H9 (cell line): ENCODE results near the gene ADSS1. TPM values are rescaled to one million over a fixed set of nuclear protein-coding genes. Genes with fewer than 3 reads are reported as not detected.

Experiments used
- DNase-seq: peaks from one replicate; pipeline ENCODE4 v3.0.0-alpha.2; 2017
- H2AFZ ChIP-seq: one replicate; pipeline ENCODE4 v1.6.1; 2013; ENCODE audit warnings: mild to moderate bottlenecking, low read length, control low read depth, moderate library complexity
- H2AK5ac ChIP-seq: 2 replicates; pipeline ENCODE4 v1.6.1; 2013; ENCODE audit warnings: low read length, control low read depth, mixed read lengths; ENCODE audit not compliant: insufficient read length
- H2BK120ac ChIP-seq: one replicate; pipeline ENCODE4 v1.6.1; 2013; ENCODE audit warnings: low read depth, mild to moderate bottlenecking, low read length, control low read depth, inconsistent platforms; ENCODE audit not compliant: poor library complexity, severe bottlenecking
- H2BK12ac ChIP-seq: 2 replicates; pipeline ENCODE4 v1.6.1; 2013; ENCODE audit warnings: low read length, control low read depth, mixed read lengths, low read depth; ENCODE audit not compliant: insufficient read length
- H2BK15ac ChIP-seq: 2 replicates; pipeline ENCODE4 v1.6.1; 2013; ENCODE audit warnings: low read depth, low read length, control low read depth
- H2BK20ac ChIP-seq: one replicate; pipeline ENCODE4 v1.6.1; 2013; ENCODE audit warnings: low read depth, mild to moderate bottlenecking, low read length, control low read depth, inconsistent platforms; ENCODE audit not compliant: poor library complexity, severe bottlenecking
- H2BK5ac ChIP-seq: 2 replicates; pipeline ENCODE4 v1.6.1; 2013; ENCODE audit warnings: low read length, control low read depth, mixed read lengths; ENCODE audit not compliant: insufficient read length
- H3K14ac ChIP-seq: 2 replicates; pipeline ENCODE4 v1.6.1; 2013; ENCODE audit warnings: low read length, control low read depth; ENCODE audit not compliant: insufficient read depth
- H3K18ac ChIP-seq: 2 replicates; pipeline ENCODE4 v1.6.1; 2013; ENCODE audit warnings: low read depth, mild to moderate bottlenecking, mixed read lengths, low read length, control low read depth; ENCODE audit not compliant: insufficient read length
- H3K23ac ChIP-seq: 2 replicates; pipeline ENCODE4 v1.6.1; 2013; ENCODE audit warnings: low read length, control low read depth, mixed read lengths, low read depth; ENCODE audit not compliant: insufficient read length
- H3K23me2 ChIP-seq: 2 replicates; pipeline ENCODE4 v1.6.1; 2013; ENCODE audit warnings: low read depth, mild to moderate bottlenecking, mixed read lengths, low read length, control low read depth; ENCODE audit not compliant: insufficient read length, poor library complexity, severe bottlenecking
- H3K27ac ChIP-seq: 2 replicates; pipeline ENCODE4 v1.5.1; 2013; ENCODE audit warnings: low read length, control low read depth, mixed read lengths, low read depth; ENCODE audit not compliant: insufficient read length
- H3K27me3 ChIP-seq: 2 replicates; pipeline ENCODE4 v1.6.1; 2013; ENCODE audit warnings: low read length, control low read depth, inconsistent platforms; ENCODE audit not compliant: insufficient read depth
- H3K4ac ChIP-seq: 2 replicates; pipeline ENCODE4 v1.6.1; 2013; ENCODE audit warnings: low read depth, mild to moderate bottlenecking, control low read depth, inconsistent platforms, low read length, moderate library complexity
- H3K4me1 ChIP-seq: 2 replicates; pipeline ENCODE4 v1.6.1; 2013; ENCODE audit warnings: low read length, control low read depth, inconsistent platforms; ENCODE audit not compliant: insufficient read depth
- H3K4me2 ChIP-seq: 2 replicates; pipeline ENCODE4 v1.6.1; 2013; ENCODE audit warnings: low read length, control low read depth, mixed read lengths; ENCODE audit not compliant: insufficient read length, insufficient read depth
- H3K56ac ChIP-seq: 2 replicates; pipeline ENCODE4 v1.6.1; 2013; ENCODE audit warnings: low read depth, mild to moderate bottlenecking, mixed read lengths, low read length, control low read depth; ENCODE audit not compliant: insufficient read length
- H3K79me1 ChIP-seq: 2 replicates; pipeline ENCODE4 v1.6.1; 2013; ENCODE audit warnings: low read depth, mild to moderate bottlenecking, moderate library complexity, low read length, control low read depth, inconsistent platforms; ENCODE audit not compliant: insufficient read depth, poor library complexity, severe bottlenecking
- H3K79me2 ChIP-seq: 2 replicates; pipeline ENCODE4 v1.6.1; 2013; ENCODE audit warnings: low read length, control low read depth, inconsistent platforms; ENCODE audit not compliant: insufficient read depth
- H3K9ac ChIP-seq: 2 replicates; pipeline ENCODE4 v1.6.1; 2013; ENCODE audit warnings: low read length, control low read depth, mixed read lengths; ENCODE audit not compliant: insufficient read length; ENCODE audit errors: extremely low read depth
- H3K9me3 ChIP-seq: one replicate; pipeline ENCODE4 v1.6.1; 2013; ENCODE audit warnings: low read depth, low read length, inconsistent platforms; ENCODE audit not compliant: control insufficient read depth
- H3T11ph ChIP-seq: one replicate; pipeline ENCODE4 v1.6.1; 2013; ENCODE audit warnings: mild to moderate bottlenecking, low read length, control low read depth, inconsistent platforms
- H4K20me1 ChIP-seq: one replicate; pipeline ENCODE4 v1.6.1; 2013; ENCODE audit not compliant: control insufficient read depth, insufficient read length, insufficient read depth
- H4K5ac ChIP-seq: 2 replicates; pipeline ENCODE4 v1.6.1; 2013; ENCODE audit warnings: low read depth, mild to moderate bottlenecking, mixed read lengths, low read length, control low read depth; ENCODE audit not compliant: insufficient read length
- H4K8ac ChIP-seq: replicated peaks from 2 replicates; pipeline ENCODE4 v1.6.1; 2013; ENCODE audit warnings: low read length, control low read depth, mixed read lengths, low read depth; ENCODE audit not compliant: insufficient read length
- H4K91ac ChIP-seq: 2 replicates; pipeline ENCODE4 v1.6.1; 2013; ENCODE audit warnings: low read depth, mild to moderate bottlenecking, moderate library complexity, mixed read lengths, low read length, control low read depth; ENCODE audit not compliant: insufficient read length
- H3K27ac Mint-ChIP-seq, 3 experiments: 2 replicates in 2 of 3; 3 replicates in 1 of 3; pipeline ENCODE4 v1.8.0; 2020 to 2021; ENCODE audit warnings: mixed read lengths in 3 of 3, mild to moderate bottlenecking in 1 of 3, moderate library complexity in 1 of 3
- H3K27me3 Mint-ChIP-seq: 2 replicates; pipeline ENCODE4 v1.8.0; 2021; ENCODE audit warnings: low read depth, mild to moderate bottlenecking, moderate library complexity, mixed read lengths
- H3K36me3 Mint-ChIP-seq, 3 experiments: 2 replicates in 2 of 3; 3 replicates in 1 of 3; pipeline ENCODE4 v1.8.0; 2020 to 2021; ENCODE audit warnings: low read depth in 3 of 3, mixed read lengths in 3 of 3; ENCODE audit not compliant: insufficient read depth in 1 of 3
- H3K4me1 Mint-ChIP-seq, 2 experiments: 2 replicates each; pipeline ENCODE4 v1.8.0; 2020; ENCODE audit warnings: mixed read lengths in 2 of 2
- H3K4me3 Mint-ChIP-seq, 2 experiments: 2 replicates in 1 of 2; 3 replicates in 1 of 2; pipeline ENCODE4 v1.8.0; 2020 to 2021; ENCODE audit warnings: mild to moderate bottlenecking in 2 of 2, mixed read lengths in 2 of 2, moderate library complexity in 1 of 2
- H3K9me3 Mint-ChIP-seq, 2 experiments: 2 replicates in 1 of 2; 3 replicates in 1 of 2; pipeline ENCODE4 v1.8.0; 2020; ENCODE audit warnings: mild to moderate bottlenecking in 2 of 2, mixed read lengths in 2 of 2, moderate library complexity in 1 of 2
- WGBS: extraction: QIAGEN DNeasy Blood & Tissue Kit; methylation state at CpG from one replicate; pipeline ENCODE4 v1.1.7; 2013; ENCODE audit warnings: missing lambda C conversion rate, low lambda C conversion rate, mixed read lengths; ENCODE audit not compliant: insufficient read length; ENCODE audit errors: extremely low coverage; 5-methylcytosine and 5-hydroxymethylcytosine counted together
- total RNA-seq: library from RNA; stranded (reverse); gene quantifications from 2 replicates; pipeline ENCODE4 v1.2.1, GENCODE V29; 2021
- TF ChIP-seq, protein P1 (sequence below): fragments of 200-600 bp; sonication (generic); conservative IDR thresholded peaks from 3 replicates; pipeline ENCODE4 v1.8.0; 2021; ENCODE audit warnings: antibody characterized with exemption, mild to moderate bottlenecking

Gene ADSS1
- total RNA-seq, 1 experiment from 2014 or later, result 8.5 TPM

DNA sequence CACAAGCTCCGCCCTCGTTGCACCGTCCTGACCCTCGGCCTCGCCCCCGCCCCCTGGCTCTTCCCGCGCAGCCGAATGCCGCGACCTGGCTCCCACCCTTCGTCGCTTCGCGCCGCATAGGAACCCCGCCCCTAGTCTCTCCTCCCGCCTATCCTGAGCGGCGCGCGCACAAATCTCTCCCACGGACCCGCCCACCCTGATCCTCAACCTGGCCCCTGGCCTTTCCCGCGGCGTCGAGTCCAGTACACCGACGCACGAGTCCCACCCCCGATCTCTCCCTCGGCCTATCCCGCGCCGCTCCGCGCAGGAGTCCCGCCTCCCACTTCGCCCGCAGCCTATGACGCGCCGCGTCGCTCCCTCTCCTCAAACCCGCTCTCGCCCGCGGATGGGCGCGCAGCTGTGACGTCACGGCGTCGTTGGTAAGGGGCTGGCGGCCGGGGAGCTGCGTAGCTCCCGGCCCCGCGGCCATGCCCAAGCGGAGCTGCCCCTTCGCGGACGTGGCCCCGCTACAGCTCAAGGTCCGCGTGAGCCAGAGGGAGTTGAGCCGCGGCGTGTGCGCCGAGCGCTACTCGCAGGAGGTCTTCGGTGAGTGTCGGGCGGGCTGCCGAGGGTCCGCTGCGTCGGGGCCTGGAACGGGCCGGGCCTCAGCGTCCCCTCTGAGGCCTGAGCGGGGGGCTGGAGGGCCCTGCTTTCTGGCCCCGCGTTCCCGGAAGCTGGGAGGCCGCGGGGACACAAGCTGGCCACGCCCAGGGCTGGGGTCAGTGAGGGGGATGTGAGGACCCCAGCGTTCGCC is 28.9 kb downstream of the ADSS1 start, which contains the start of gene SIVA1:
Gene SIVA1 (plus strand): TSS at position 413 of the 793 bp plus-strand sequence. CDS start 55 bp downstream, at position 468.
- Mint-ChIP-seq H3K4me1 (peaks cover 18 to 19% of the 10 kb centered on the region in 2 experiments), H3K36me3 (peaks cover 18 to 51% (median 39%) of the 10 kb centered on the region in 3 experiments; a peak in 6 of 7 replicates), H3K9me3 (peaks cover 13 to 19% of the 10 kb centered on the region in 2 experiments), H3K27me3 (peaks cover 7% of the 10 kb centered on the region), H3K4me3 (peak within 1 kb of the TSS; percentile 87 to 90), H3K27ac (peak within 1 kb of the TSS; percentile 72 to 97 (median 96); a peak in 5 of 7 replicates)
- H2BK20ac ChIP-seq, result no peak within 1 kb of the TSS
- no peak within 1 kb of the TSS for H3K27ac ChIP-seq
- DNase-seq, result peak; percentile 99
- H3K9me3 ChIP-seq, result peaks cover 6% of the 10 kb centered on the region
- no peak within 1 kb of the TSS for H4K8ac ChIP-seq
- no peak within 1 kb of the TSS for H2BK120ac ChIP-seq
- H3T11ph ChIP-seq, result no peak within 1 kb of the TSS
- no CpG with 5 or more reads among the region's 95 CpGs for WGBS
- no peak within 1 kb of the TSS for H2AFZ ChIP-seq
- H2BK15ac ChIP-seq, result no peak within 1 kb of the TSS
- no peak within 1 kb of the TSS for H2AK5ac ChIP-seq
- H3K79me2 ChIP-seq, result peaks cover 16% of the 10 kb centered on the region; the same call in 1 of the 2 replicates
- no peak within 1 kb of the TSS for H3K23ac ChIP-seq
- H3K14ac ChIP-seq, result peak within 1 kb of the TSS; percentile 96
- H3K4ac ChIP-seq, result no peak within 1 kb of the TSS
- no peak within 1 kb of the TSS for H2BK5ac ChIP-seq
- H3K79me1 ChIP-seq, result no peaks in the 10 kb centered on the region
- H3K4me2 ChIP-seq, result peak within 1 kb of the TSS; percentile 88
- H3K4me1 ChIP-seq, result no peaks in the 10 kb centered on the region; the same call in 1 of the 2 replicates
- H2BK12ac ChIP-seq, result no peak within 1 kb of the TSS
- TF ChIP-seq, protein P1, sequence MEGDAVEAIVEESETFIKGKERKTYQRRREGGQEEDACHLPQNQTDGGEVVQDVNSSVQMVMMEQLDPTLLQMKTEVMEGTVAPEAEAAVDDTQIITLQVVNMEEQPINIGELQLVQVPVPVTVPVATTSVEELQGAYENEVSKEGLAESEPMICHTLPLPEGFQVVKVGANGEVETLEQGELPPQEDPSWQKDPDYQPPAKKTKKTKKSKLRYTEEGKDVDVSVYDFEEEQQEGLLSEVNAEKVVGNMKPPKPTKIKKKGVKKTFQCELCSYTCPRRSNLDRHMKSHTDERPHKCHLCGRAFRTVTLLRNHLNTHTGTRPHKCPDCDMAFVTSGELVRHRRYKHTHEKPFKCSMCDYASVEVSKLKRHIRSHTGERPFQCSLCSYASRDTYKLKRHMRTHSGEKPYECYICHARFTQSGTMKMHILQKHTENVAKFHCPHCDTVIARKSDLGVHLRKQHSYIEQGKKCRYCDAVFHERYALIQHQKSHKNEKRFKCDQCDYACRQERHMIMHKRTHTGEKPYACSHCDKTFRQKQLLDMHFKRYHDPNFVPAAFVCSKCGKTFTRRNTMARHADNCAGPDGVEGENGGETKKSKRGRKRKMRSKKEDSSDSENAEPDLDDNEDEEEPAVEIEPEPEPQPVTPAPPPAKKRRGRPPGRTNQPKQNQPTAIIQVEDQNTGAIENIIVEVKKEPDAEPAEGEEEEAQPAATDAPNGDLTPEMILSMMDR, result no peak
- no peak within 1 kb of the TSS for H4K5ac ChIP-seq
- H3K18ac ChIP-seq, result peak within 1 kb of the TSS; percentile 85
- peaks cover 12% of the 10 kb centered on the region for H3K23me2 ChIP-seq
- no peak within 1 kb of the TSS for H3K56ac ChIP-seq
- no peaks in the 10 kb centered on the region for H3K27me3 ChIP-seq
- no peak within 1 kb of the TSS for H4K91ac ChIP-seq
- H4K20me1 ChIP-seq, result no peaks in the 10 kb centered on the region
- peak within 1 kb of the TSS; percentile 92 for H3K9ac ChIP-seq
